GM18858 (cell line): Measurements from ENCODE around the gene HLA-DPA1.
"Not testable (repeated sequence)": the region's sequence is repeated elsewhere in the genome, so short reads cannot be mapped to it uniquely, and the experiment has no call there.

Experiments
- ATAC-seq: cut with Tn5 transposase; IDR thresholded peaks from one replicate; pipeline ENCODE4 v1.9.1; 2021; ENCODE audit not compliant: unreplicated experiment

HLA-DPA1 gene

DNA sequence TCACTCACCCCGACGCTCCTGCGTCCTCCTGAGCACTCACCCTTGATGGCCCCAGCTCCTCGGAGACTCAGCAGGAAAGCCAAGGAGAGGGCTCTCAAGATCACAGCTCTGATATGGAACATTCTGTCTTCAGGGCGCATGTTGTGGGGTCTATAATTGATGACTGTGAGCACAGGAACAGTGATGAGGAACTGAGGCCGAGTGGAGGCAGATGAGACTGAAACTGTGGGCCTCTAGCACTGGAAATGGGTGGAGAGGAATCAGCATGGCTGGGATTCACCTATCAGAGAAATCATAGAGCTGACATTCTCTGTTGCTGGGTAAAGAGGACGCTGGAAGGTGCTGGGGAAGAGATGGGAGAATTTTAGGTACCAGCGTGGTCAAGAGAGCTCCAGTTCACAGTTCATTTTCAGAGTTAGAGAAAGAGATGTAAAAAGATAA lies at the start of gene HLA-DPA1:
TSS of gene HLA-DPA1 (minus strand) at position 219 of the 441 bp plus-strand sequence.
- peak; percentile 50 for ATAC-seq

GRCh38 chr6:33123181-33123580 lies 49.7 kb upstream of the HLA-DPA1 start:
- no peak for ATAC-seq

DNA sequence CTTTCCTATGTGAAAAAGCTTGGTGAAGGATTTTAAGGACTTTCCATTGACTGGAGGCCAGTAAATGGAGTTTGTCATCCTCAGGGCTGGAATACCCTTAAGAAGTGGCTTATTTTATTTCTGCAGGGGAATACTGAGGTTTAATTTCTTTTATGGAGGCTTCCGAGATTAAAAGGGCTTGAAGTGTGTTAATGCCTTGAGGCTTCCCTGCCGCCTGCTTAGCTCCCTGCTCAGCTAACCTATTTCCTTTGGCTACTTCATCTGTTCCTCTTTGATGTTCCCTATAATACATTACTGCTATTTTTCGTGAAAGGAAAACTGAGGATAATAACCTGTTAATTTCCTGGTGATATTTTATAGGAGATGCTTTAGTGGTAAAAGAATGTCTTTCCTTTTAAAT lies 46.6 kb upstream of the HLA-DPA1 start:
- ATAC-seq = no peak

DNA sequence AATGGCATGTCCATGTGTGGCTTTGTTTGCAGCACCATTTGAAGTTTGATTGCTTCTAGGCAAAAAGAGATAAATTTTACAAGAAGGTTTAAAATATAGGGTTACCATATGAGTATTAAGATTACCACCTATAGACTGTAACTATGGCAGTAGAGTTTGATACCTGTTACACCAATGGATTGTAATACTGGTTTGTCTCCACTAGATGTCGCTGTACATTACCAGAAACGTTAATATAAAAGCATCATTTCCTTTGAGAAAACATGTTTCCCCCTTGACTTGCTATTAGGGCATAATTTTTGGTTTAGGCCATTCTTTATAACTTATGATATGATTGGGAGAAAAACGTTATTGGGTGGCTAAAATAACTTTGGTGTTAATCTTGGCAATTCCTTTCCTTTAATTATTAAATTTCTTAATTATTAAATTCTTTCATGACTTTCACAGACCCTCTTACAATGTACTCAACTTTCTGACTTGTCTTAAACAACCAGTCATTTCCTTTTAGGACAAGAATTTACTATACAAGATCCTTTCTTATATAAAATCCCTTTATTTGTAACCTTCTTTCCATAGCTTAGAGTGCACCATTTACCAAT lies 45.2 kb upstream of the HLA-DPA1 start:
- no peak for ATAC-seq

DNA sequence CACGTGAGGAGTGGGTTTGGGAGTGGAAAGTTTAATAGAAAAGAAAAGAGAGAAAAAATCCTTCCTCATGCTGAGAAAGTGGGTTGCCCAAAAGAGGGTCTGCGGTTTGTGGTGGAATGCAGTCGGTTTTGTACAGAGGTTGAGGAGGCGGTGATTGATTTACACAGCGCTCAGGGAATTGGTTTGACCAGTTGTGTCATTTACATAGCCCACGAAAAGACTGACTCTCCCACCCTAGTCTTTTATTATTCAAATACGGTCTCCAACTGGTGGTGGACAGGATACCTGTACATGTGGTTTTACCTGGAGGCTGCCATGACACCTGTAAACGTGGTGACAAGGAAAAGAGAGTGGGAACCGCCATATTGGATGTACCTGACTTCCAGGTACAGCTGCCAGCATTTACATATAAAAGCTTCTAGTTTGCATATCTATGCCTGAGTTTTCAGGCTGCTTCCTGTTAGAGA lies 44.4 kb upstream of the HLA-DPA1 start:
- ATAC-seq = no peak

DNA sequence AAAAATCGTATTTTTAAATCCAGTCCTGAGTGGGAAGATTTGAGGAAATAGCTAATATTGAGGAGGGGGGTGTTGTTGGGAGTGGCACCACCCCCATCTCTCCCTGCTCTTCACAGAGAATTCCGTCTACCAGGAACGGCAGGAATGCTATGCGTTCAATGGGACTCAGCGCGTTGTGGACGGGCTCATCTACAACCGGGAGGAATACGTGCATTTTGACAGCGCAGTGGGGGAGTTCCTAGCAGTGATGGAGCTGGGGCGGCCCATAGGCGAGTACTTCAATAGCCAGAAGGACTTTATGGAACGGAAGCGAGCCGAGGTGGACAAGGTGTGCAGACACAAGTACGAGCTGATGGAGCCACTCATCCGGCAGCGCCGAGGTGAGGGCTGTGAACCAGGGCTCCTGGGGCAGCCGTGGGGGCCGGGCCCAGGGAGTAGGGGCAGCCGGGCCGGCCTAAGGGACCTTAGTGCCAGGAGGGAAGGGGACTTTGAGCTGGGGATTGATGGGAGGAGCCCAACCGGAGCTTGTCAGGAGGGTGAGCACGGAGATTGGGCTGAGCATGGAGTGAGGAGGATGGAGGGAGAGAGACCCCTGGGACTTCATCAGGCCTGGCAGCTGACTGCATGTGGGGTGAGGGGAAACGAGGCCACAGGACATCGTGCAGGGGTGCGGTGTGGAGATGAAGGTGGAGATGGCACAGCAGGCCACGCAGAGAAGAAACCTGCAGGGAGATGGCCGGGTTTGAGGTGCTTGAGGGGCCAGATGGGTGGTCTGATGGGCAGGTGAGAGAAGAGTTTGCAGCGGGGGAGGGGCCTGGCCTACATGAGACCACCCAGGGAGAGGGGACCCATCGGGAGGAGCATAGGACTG lies 43.6 kb upstream of the HLA-DPA1 start:
- no peak for ATAC-seq

- ATAC-seq = no peak
Measured at GRCh38 chr6:33116417-33116816, 43.0 kb upstream of the HLA-DPA1 start.

GRCh38 chr6:33114406-33114805 lies 41.0 kb upstream of the HLA-DPA1 start:
- no peak for ATAC-seq

DNA sequence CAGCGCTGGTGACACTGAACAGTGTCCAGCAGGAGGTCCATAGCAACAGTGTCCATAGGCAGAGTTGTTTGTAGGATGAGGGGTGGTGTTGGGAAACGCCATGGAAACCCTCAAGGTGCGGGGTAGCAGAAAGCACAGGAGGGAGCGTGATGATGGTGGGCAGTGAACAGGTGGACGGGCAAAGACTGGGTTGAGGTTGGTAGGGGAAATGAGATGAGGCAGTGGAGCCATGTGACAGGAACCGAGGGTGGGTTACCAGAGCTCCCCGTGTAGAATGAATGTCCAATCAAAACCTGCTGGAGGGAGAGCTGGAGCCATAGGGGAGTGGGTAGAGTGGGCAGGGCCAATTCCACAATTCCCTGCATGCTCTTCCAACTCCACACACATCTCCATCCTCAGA lies 40.3 kb upstream of the HLA-DPA1 start:
- ATAC-seq = no peak

- peak; percentile 83 for ATAC-seq
Measured at GRCh38 chr6:33112148-33112547, 38.7 kb upstream of the HLA-DPA1 start.

- ATAC-seq = no peak
Measured at GRCh38 chr6:33108307-33108706, 34.9 kb upstream of the HLA-DPA1 start.

DNA sequence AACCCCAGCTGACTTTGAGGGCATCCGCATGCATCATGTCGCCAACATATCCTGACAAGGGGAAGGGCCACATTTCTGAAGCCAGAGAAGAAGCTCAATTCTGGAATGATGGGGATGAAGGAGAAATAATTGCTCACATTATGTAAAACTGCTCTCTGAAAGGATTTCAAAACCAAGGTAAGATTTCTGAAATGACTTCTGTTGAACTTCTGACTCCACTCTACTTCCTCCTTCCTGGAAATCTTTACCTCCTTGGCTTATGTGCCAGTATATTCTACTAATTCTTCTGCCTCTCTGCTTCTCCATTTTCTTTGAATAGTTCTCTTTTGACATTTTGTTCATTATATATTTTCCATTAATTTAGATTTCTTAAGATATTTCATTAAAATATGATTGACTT lies 34.2 kb upstream of the HLA-DPA1 start:
- ATAC-seq = no peak

DNA sequence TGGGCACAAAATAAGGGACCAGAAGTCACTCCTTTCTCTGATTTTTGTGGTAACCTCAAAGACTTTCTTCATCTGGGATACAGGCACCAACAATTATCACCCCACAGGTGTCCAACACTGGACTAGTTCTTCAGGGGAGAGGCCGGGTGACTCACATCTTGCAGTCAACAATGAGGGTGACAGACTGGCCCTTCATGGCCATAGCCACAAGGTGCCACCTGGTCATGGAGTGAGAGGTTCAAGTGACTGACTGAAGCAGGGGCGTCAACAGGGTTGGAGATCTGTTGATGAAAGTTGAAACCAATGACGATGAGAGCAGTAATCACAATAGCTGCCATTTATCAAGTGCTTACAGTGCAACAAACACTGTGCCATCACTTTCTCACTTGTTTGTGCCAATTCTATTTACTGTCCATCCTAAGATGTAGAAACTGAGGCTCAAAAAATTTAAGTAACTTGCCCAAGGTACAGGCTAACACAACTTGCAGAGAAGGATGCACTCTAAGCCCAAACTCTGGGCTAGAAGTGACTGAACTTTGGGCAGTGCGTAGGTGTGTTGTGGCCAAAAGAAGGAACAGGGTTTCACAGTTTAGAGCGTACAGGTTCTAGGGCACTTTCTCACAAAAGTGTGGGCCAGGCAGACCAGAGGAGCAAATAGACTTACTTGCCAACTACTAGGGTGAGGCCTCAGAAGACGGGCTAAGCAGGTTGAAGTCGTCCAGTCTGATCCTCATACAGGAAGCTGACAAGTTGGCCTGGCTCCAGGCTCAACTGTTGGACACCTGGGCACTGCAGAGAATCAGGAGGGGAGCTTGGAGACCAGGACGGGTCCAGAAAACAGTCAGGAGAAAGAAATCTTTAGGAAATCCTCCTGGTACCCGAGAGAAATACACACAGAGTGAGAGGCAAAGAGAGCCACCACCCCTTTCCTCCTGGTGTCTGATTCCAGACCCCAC lies 32.7 kb upstream of the HLA-DPA1 start:
- ATAC-seq = no peak

GRCh38 chr6:33105386-33105785 lies 31.9 kb upstream of the HLA-DPA1 start:
- no peak for ATAC-seq

GRCh38 chr6:33104887-33105286 lies 31.4 kb upstream of the HLA-DPA1 start:
- no peak for ATAC-seq

DNA sequence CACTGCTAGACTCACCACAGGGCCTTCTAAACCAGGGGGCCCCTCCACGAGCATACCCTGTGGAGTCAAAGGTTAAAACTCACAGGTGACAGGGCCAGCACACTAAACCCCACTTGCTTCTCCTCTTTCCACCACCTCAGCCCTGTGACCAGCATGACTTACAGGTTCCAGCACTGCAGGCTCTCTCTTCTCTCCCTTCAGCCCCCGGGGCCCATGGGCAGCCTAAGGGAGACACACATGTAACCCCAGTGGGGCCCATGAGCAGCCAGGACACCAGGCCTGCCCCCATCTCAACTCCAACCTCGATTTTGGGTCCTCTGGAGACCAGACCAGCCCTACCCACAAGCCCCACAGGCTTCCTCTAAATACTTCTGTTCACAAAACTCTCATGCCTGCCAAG lies 30.3 kb upstream of the HLA-DPA1 start:
- ATAC-seq = no peak

- not testable (repeated sequence) for ATAC-seq
Measured at GRCh38 chr6:33101121-33101737, 27.8 kb upstream of the HLA-DPA1 start.

- ATAC-seq = no peak
Measured at GRCh38 chr6:33095681-33096080, 22.2 kb upstream of the HLA-DPA1 start.

DNA sequence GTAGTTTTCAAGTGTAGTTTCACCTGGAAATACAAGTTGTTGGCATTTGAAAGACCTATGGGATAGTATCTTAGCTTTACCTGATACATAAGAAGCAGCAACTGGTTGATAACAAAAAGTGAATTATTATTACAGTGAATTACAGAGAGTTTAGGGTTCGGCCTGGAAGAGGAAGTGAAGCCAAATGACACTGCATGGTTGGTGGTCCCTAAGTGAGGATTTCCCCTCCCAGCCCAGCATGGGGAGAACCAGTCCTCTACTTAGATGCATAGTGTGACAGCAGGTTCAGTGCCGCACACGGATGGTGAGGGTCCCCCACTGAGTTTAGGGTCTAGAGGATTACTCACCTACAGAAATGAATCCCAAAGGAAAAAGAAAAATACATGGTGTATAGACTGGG lies 20.4 kb upstream of the HLA-DPA1 start:
- ATAC-seq = no peak

GRCh38 chr6:33092385-33092784 lies 18.9 kb upstream of the HLA-DPA1 start:
- no peak for ATAC-seq

- ATAC-seq = no peak
Measured at GRCh38 chr6:33091957-33092356, 18.5 kb upstream of the HLA-DPA1 start.
